HFFc6 (cell line): ENCODE measurements around the gene MED13L. TPM values are rescaled to one million over a fixed set of nuclear protein-coding genes. Genes with fewer than 3 reads are reported as not detected.
A peak's percentile ranks its signal among the peaks of the same experiment; 100 is the strongest.

Source experiments
- DNase-seq: peaks from one replicate; pipeline ENCODE4 v3.0.0-alpha.2; 2018
- H3K27ac Mint-ChIP-seq: 2 replicates; pipeline ENCODE4 v1.8.0; 2020; ENCODE audit warnings: mild to moderate bottlenecking, mixed read lengths
- H3K27me3 Mint-ChIP-seq: 2 replicates; pipeline ENCODE4 v1.8.0; 2021; ENCODE audit warnings: mild to moderate bottlenecking, moderate library complexity, mixed read lengths; ENCODE audit not compliant: insufficient read depth
- H3K36me3 Mint-ChIP-seq: 2 replicates; pipeline ENCODE4 v1.8.0; 2021; ENCODE audit warnings: low read depth, mixed read lengths
- H3K4me1 Mint-ChIP-seq: 2 replicates; pipeline ENCODE4 v1.8.0; 2020; ENCODE audit warnings: low read depth, mixed read lengths
- H3K4me3 Mint-ChIP-seq: 2 replicates; pipeline ENCODE4 v1.8.0; 2020; ENCODE audit warnings: mild to moderate bottlenecking, moderate library complexity, mixed read lengths
- H3K9me3 Mint-ChIP-seq: 2 replicates; pipeline ENCODE4 v1.8.0; 2020; ENCODE audit warnings: mild to moderate bottlenecking, mixed read lengths
- total RNA-seq, 6 experiments: library from RNA; stranded (reverse); fragmentation: NEBNext Ultra II Directional; extraction: Animal tissue kit (Norgen Biotek cat#: 25700); gene quantifications; 2 replicates in 1 of 6; 3 replicates in 5 of 6; pipeline ENCODE4 v1.2.3, GENCODE V29; 2021
- TF ChIP-seq, protein P1 (sequence below): fragments of 200-600 bp; sonication (generic); IDR thresholded peaks from 2 replicates; pipeline ENCODE4 v1.5.0; 2021; ENCODE audit warnings: antibody characterized with exemption, mild to moderate bottlenecking

Gene MED13L
- total RNA-seq, 6 experiments from 2014 or later = 74.5 to 84.2 (median 77.7) TPM

DNA sequence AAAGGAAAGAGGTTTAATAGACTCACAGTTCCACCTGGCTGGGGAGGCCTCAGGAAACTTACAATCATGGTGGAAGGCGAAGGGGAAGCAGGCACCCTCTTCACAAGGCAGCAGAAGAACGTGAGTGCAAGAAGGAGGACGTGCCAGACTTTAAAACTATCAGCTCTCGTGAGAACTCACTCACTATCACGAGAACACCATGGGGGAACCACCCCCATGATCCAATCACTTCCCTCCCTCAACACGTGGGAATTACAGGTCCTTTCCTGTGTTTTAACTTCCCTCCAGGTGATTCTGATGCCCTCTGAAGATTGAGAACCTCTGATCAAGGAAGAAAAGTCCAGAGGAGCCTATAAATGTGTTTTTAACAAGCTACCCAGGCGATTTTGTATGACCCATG, 358.7 kb downstream of the MED13L start:
- H3K9me3 Mint-ChIP-seq = peaks cover 17% of the 10 kb centered on the region
- H3K4me3 Mint-ChIP-seq = no peak overlapping the region
- no peak overlapping the region for H3K27ac Mint-ChIP-seq
- DNase-seq = no peak
- H3K27me3 Mint-ChIP-seq = peaks cover 12% of the 10 kb centered on the region
- H3K36me3 Mint-ChIP-seq = peaks cover 5% of the 10 kb centered on the region; the same call in 1 of the 2 replicates
- TF ChIP-seq, protein P1, sequence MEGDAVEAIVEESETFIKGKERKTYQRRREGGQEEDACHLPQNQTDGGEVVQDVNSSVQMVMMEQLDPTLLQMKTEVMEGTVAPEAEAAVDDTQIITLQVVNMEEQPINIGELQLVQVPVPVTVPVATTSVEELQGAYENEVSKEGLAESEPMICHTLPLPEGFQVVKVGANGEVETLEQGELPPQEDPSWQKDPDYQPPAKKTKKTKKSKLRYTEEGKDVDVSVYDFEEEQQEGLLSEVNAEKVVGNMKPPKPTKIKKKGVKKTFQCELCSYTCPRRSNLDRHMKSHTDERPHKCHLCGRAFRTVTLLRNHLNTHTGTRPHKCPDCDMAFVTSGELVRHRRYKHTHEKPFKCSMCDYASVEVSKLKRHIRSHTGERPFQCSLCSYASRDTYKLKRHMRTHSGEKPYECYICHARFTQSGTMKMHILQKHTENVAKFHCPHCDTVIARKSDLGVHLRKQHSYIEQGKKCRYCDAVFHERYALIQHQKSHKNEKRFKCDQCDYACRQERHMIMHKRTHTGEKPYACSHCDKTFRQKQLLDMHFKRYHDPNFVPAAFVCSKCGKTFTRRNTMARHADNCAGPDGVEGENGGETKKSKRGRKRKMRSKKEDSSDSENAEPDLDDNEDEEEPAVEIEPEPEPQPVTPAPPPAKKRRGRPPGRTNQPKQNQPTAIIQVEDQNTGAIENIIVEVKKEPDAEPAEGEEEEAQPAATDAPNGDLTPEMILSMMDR = no peak
- peaks cover 35% of the 10 kb centered on the region for H3K4me1 Mint-ChIP-seq

DNA sequence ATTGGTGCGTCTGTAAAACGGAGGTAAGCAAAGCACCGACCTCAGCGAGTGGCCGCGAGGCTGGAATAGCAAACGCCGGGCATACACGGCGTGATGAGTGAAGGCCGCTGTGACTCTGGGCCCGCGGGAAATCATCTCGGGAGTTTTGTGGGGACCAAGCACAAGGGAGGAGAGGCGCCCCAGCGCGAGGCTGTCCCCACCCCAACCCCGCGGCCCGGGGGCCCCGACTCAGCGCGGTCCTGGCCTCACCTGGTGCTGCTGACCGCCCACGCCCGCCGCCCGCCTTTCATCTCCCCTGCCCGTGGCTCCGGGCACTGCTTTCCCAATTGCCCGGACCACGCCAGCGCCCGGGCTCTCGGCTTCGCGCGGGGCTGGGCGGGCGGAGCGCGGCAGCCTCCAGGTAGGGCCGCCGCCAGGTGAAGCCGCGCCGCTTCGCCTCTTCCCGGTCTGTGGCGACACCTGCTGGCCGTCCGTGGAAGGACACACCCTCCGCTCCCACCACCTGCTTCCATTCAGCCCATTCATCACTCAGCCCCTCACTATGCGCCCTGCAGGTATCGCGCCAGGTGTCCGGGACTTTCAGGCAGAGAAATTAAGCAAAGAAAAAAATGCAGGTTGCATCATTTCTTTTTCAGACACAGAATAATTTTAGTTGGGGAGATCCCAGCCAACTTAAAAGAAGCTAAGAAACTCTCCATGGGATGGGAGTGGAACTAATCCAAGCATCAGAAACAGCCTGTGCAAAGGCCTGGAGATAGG, 360.4 kb downstream of the MED13L start:
- DNase-seq = no peak
- Mint-ChIP-seq H3K27ac (no peak overlapping the region), H3K4me3 (no peak overlapping the region), H3K27me3 (peaks cover 11% of the 10 kb centered on the region), H3K4me1 (peaks cover 33% of the 10 kb centered on the region), H3K36me3 (no peaks in the 10 kb centered on the region), H3K9me3 (no peaks in the 10 kb centered on the region; the same call in 1 of the 2 replicates)
- TF ChIP-seq, protein P1 = peak; percentile 99

DNA sequence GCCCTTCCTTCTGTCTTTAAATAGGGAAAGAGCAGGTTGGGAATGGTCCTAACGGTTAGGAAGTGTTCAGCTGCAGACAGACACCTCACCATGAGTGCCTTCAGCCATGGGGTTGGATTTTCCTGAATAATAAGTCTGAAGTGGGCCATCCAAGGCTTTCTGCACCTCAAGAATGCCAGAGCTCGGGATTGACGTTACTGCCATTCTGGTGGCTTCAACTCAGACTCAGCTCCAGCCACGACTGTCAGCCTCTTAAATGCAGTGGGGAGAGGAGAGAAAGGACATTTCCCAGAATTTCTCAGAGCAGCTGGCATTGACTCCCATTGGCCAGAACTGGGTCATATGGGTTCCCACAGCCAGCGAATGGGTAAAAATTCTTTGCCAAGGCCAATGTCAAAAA, 363.4 kb downstream of the MED13L start:
- no peak overlapping the region for H3K27ac Mint-ChIP-seq
- DNase-seq = no peak
- TF ChIP-seq, protein P1 = no peak
- peaks cover 5% of the 10 kb centered on the region for H3K4me1 Mint-ChIP-seq
- no peak overlapping the region for H3K4me3 Mint-ChIP-seq
- peaks cover 15% of the 10 kb centered on the region for H3K27me3 Mint-ChIP-seq
- no peaks in the 10 kb centered on the region for H3K36me3 Mint-ChIP-seq
- H3K9me3 Mint-ChIP-seq = no peaks in the 10 kb centered on the region; the same call in 1 of the 2 replicates

DNA sequence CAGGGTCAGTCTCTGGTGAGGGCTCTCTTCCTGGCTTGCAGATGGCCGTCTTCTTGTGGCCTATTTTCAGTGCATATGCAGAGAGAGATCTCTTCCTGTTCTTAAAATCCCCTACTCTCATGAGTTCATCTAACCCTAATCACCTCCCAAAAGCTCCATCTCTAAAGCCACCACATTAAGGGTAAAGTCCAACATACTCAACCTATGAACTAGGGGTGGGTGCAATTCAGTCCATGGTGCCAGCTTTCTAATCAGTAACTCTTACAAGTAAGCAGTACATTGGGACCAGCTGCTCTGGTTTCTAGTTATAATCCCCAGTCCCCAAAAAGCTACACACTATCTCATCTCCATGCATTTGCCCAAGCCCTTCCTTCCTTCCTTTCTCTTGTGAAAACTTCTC, 365.1 kb downstream of the MED13L start:
- peaks cover 14% of the 10 kb centered on the region for H3K27me3 Mint-ChIP-seq
- no peak overlapping the region for H3K27ac Mint-ChIP-seq
- no peak overlapping the region for H3K4me3 Mint-ChIP-seq
- no peaks in the 10 kb centered on the region; the same call in 1 of the 2 replicates for H3K9me3 Mint-ChIP-seq
- H3K36me3 Mint-ChIP-seq = no peaks in the 10 kb centered on the region
- TF ChIP-seq, protein P1 = no peak
- no peak for DNase-seq
- no peaks in the 10 kb centered on the region for H3K4me1 Mint-ChIP-seq

DNA sequence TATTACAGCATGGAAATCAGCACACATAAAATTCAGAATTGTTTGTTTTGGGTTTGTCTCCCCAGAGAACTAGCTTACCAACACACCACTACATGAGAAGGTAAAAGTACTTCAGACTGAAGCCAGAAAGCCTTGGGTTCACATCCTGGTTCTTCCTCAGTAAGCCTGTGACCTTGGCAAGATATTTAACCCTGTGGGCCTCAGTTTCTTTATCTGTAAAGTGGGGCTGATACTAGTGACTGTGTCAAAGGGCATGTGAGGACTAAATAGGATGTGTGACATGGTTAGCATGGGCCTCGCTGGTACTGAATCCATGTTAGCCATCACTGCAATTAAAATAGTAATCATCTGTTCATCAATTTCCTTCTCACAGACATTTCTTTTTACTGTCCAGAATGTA, 366.1 kb downstream of the MED13L start:
- DNase-seq = no peak
- no peak overlapping the region for H3K4me3 Mint-ChIP-seq
- H3K36me3 Mint-ChIP-seq = no peaks in the 10 kb centered on the region
- TF ChIP-seq, protein P1 = no peak
- no peak overlapping the region for H3K27ac Mint-ChIP-seq
- H3K4me1 Mint-ChIP-seq = no peaks in the 10 kb centered on the region
- H3K9me3 Mint-ChIP-seq = no peaks in the 10 kb centered on the region; the same call in 1 of the 2 replicates
- H3K27me3 Mint-ChIP-seq = peaks cover 10% of the 10 kb centered on the region
